ENCODE measurements around the gene GAREM1. TPM values are rescaled to one million over a fixed set of nuclear protein-coding genes. Genes with fewer than 3 reads are reported as not detected.

The GAREM1 gene
- total RNA-seq, 1 experiment from 2014 or later: 10.2 TPM

GRCh38 chr18:32243358-32243757, 227.3 kb downstream of the GAREM1 start:
- no peaks in the 10 kb centered on the region for H3K36me3 ChIP-seq (ENCODE audit: low read depth)
- H3K4me1 ChIP-seq (replicated peaks; ENCODE audit: insufficient read depth): no peaks in the 10 kb centered on the region
- ChIA-PET CTCF (no interaction called here), POLR2A (ENCODE audit: unreplicated experiment) (no interaction called here)
- H3K27me3 ChIP-seq (ENCODE audit: insufficient read depth, low read depth): no peaks in the 10 kb centered on the region
- intact Hi-C loops (cut with micrococcal nuclease; ENCODE audit: unreplicated experiment): no loop called here
- H2AFZ ChIP-seq: no peak overlapping the region
- no peak for TF ChIP-seq EZH2 (IDR thresholded peaks at IDR 0.05; ENCODE audit: low read depth)
- TF ChIP-seq CTCF (conservative IDR thresholded peaks at IDR 0.05): no peak
- BruUV-seq (replicated peaks): no TSS peak
- H3K4me2 ChIP-seq: no peak overlapping the region
- DNase-seq: no peak
- H3K9me3 ChIP-seq (ENCODE audit: insufficient read depth, low read depth): no peaks in the 10 kb centered on the region
- no peak overlapping the region for H3K4me3 ChIP-seq
- H3K27ac ChIP-seq: no peak overlapping the region
- no peaks in the 10 kb centered on the region for H3K79me2 ChIP-seq (ENCODE audit: low read depth)
- H4K20me1 ChIP-seq (ENCODE audit: insufficient read depth): no peaks in the 10 kb centered on the region
- no peaks in the 10 kb centered on the region for H3F3A ChIP-seq (ENCODE audit: insufficient read depth, low read depth)
- no peaks in the 10 kb centered on the region for H3K9me2 ChIP-seq (ENCODE audit: insufficient read depth)

- H3K4me3 ChIP-seq: no peak overlapping the region
- no peaks in the 10 kb centered on the region for H3K27me3 ChIP-seq (ENCODE audit: insufficient read depth, low read depth)
- H3K9me2 ChIP-seq (ENCODE audit: insufficient read depth): no peaks in the 10 kb centered on the region
- ChIA-PET CTCF (no interaction called here), POLR2A (ENCODE audit: unreplicated experiment) (no interaction called here)
- no peak for DNase-seq
- no peak overlapping the region for H3K4me2 ChIP-seq
- H4K20me1 ChIP-seq (ENCODE audit: insufficient read depth): no peaks in the 10 kb centered on the region
- H2AFZ ChIP-seq: no peak overlapping the region
- TF ChIP-seq EZH2 (IDR thresholded peaks at IDR 0.05; ENCODE audit: low read depth) (no peak), CTCF (conservative IDR thresholded peaks at IDR 0.05) (no peak)
- 0 out of 2 replicates have a peak, but pooled peaks cover under 1% of the 10 kb centered on the region for H3K4me1 ChIP-seq (replicated peaks; ENCODE audit: insufficient read depth)
- H3K36me3 ChIP-seq (ENCODE audit: low read depth): no peaks in the 10 kb centered on the region
- intact Hi-C loops (cut with micrococcal nuclease; ENCODE audit: unreplicated experiment): no loop called here
- H3K9me3 ChIP-seq (ENCODE audit: insufficient read depth, low read depth): no peaks in the 10 kb centered on the region
- no peak overlapping the region for H3K27ac ChIP-seq
- no peaks in the 10 kb centered on the region for H3K79me2 ChIP-seq (ENCODE audit: low read depth)
- no peaks in the 10 kb centered on the region for H3F3A ChIP-seq (ENCODE audit: insufficient read depth, low read depth)
- no TSS peak for BruUV-seq (replicated peaks)
Measured at GRCh38 chr18:32242395-32242794, 228.3 kb downstream of the GAREM1 start.

DNA sequence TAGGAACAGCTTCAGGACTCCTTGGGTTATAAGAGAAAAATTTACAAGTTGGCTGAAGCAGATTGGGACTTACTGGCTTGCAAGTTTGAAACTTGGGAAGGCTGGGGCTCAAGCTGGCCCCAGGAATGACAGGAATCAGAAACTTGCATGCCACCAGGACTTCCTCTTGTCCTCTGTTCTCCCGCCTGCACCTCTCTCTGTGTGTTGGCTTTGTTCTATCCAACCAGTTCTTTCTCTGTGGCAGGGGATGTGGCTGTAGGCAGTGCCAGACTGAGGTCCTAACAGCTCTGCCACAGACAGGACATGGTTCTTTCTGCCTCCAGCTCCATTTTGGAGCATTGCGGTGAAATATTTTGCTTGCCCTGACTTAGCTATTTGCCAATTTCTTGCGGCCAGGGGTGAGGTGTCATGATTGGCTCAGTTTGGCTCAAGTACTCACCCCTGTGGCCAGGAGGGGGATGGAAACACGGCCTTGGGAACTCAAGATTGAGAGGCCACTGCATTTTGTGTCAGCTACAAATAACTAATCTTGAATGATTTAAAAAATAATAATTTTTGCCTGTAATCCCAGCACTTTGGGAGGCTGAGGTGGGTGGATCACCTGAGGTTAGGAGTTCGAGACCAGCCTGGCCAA, 231.9 kb downstream of the GAREM1 start:
- no peaks in the 10 kb centered on the region for H3K27me3 ChIP-seq (ENCODE audit: insufficient read depth, low read depth)
- H3K9me2 ChIP-seq (ENCODE audit: insufficient read depth): no peaks in the 10 kb centered on the region
- H3K4me2 ChIP-seq: no peak overlapping the region
- TF ChIP-seq CTCF (conservative IDR thresholded peaks at IDR 0.05) (no peak), EZH2 (IDR thresholded peaks at IDR 0.05; ENCODE audit: low read depth) (no peak)
- H4K20me1 ChIP-seq (ENCODE audit: insufficient read depth): no peaks in the 10 kb centered on the region
- ChIA-PET CTCF (no interaction called here), POLR2A (ENCODE audit: unreplicated experiment) (no interaction called here)
- intact Hi-C loops (cut with micrococcal nuclease; ENCODE audit: unreplicated experiment): no loop called here
- no peaks in the 10 kb centered on the region for H3K79me2 ChIP-seq (ENCODE audit: low read depth)
- no peak overlapping the region for H3K4me3 ChIP-seq
- no peaks in the 10 kb centered on the region for H3F3A ChIP-seq (ENCODE audit: insufficient read depth, low read depth)
- no peak overlapping the region for H3K27ac ChIP-seq
- H3K9me3 ChIP-seq (ENCODE audit: insufficient read depth, low read depth): no peaks in the 10 kb centered on the region
- no TSS peak for BruUV-seq (replicated peaks)
- no peaks in the 10 kb centered on the region for H3K36me3 ChIP-seq (ENCODE audit: low read depth)
- H3K4me1 ChIP-seq (replicated peaks; ENCODE audit: insufficient read depth): 0 out of 2 replicates have a peak, but pooled peaks cover 13% of the 10 kb centered on the region
- DNase-seq: no peak
- no peak overlapping the region for H2AFZ ChIP-seq

Measured in PC-9 (cell line).